ENCODE data around the gene TNRC6C. TPM values are rescaled to one million over a fixed set of nuclear protein-coding genes. Genes with fewer than 3 reads are reported as not detected.

Gene TNRC6C
- total and polyA plus RNA-seq, 2 of the 13 experiments (the other 11 are each of a cell fraction or from before 2014, with no cell fraction given) = 0.66 to 4.9 TPM

DNA sequence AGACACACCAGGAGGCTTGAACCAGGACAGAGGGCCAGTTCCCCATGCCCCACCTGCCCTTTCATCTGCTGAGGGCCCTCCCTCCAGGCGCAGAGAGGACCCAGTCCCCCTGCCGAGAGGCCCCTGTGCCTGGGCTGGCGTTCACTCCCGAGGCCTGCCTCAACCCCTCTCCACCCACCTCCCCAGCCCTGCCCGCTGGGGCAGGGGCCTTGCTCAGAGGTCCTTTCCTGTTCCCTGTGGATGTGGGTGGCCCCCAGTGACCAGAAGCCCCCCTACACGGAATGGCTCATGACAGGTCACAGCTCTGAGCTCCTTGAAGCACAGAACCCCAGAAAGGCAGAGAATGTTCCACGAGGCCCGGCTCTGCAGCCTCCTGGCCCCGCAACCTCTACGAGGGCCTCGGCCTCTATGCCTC is 163.3 kb downstream of the TNRC6C start:
- Histone ChIP-seq H3K9me3 (ENCODE audit: low read length) (no peaks in the 10 kb centered on the region), H3K4me3 (replicated peaks in 1 of 3; ENCODE audit: insufficient read depth in 1 of 3, low read depth in 2 of 3, low read length in 3 of 3) (no peak overlapping the region), H3K27me3 (ENCODE audit: control insufficient read depth in 1 of 2, insufficient read depth in 2 of 2, low read length in 2 of 2) (no peaks in the 10 kb centered on the region), H3K9ac (ENCODE audit: insufficient read depth, low read depth, low read length) (no peak overlapping the region), H3K36me3 (replicated peaks in 1 of 2; ENCODE audit: control insufficient read depth in 1 of 2, insufficient read depth in 2 of 2, low read length in 2 of 2) (peaks cover 44 to 57% of the 10 kb centered on the region in 2 experiments; a peak in 4 of 5 replicates), H3K4me1 (ENCODE audit: insufficient read depth, low read length) (peaks cover 34% of the 10 kb centered on the region), H3K4me2 (ENCODE audit: low read depth, low read length) (no peak overlapping the region), H3K79me2 (ENCODE audit: insufficient read depth, low read length) (peaks cover 9% of the 10 kb centered on the region), H2AFZ (ENCODE audit: low read length) (no peak overlapping the region), H4K20me1 (ENCODE audit: insufficient read depth, low read length) (peaks cover 17% of the 10 kb centered on the region; the same call in 1 of the 2 replicates), H3K27ac (ENCODE audit: extremely low read length, insufficient read depth, low read length) (no peak overlapping the region)
- no peak for ATAC-seq
- FAIRE-seq = no peak
- intact Hi-C loops (cut with micrococcal nuclease; ENCODE audit: unreplicated experiment) (no loop called here), in situ Hi-C loops (cut with HindIII; ENCODE audit: extremely low pct_ligation_motif_present, low pct_unique_long_range_greater_than_20kb) (no loop called here)
- ChIA-PET POLR2A (no interaction called here), CTCF (ENCODE audit: low intra/inter-chr PET ratio, low total read pairs) (no interaction called here)
- BruUV-seq (replicated peaks) = no TSS peak
- no peak for DNase-seq (ENCODE audit: low spot score)
- TF ChIP-seq RBFOX2 (IDR thresholded peaks at IDR 0.05; ENCODE audit: low read depth, low read length) = peak; percentile 36
- no peak for TF ChIP-seq EED (CRISPR knock-in tag; IDR thresholded peaks at IDR 0.05)
- TF ChIP-seq SUZ12 (IDR thresholded peaks at IDR 0.05; ENCODE audit: low read depth, low read length) = no peak
- peak; percentile 51 for TF ChIP-seq AGO2 (optimal IDR thresholded peaks at IDR 0.05; ENCODE audit: low read depth, low read length)
- no peak for TF ChIP-seq ELF4 (CRISPR knock-in tag; IDR thresholded peaks at IDR 0.05; ENCODE audit: borderline replicate concordance)
- no peak for TF ChIP-seq HDAC1 (CRISPR knock-in tag; IDR thresholded peaks at IDR 0.05)
- TF ChIP-seq PHF8 (CRISPR knock-in tag; IDR thresholded peaks at IDR 0.05) = no peak
- no peak for TF ChIP-seq RXRB (CRISPR knock-in tag; IDR thresholded peaks at IDR 0.05; ENCODE audit: borderline replicate concordance)
- no peak for TF ChIP-seq ZNF672 (CRISPR knock-in tag; IDR thresholded peaks at IDR 0.05)
- no peak for TF ChIP-seq PAX8 (CRISPR knock-in tag; IDR thresholded peaks at IDR 0.05; ENCODE audit: borderline replicate concordance)
- TF ChIP-seq, protein P1, sequence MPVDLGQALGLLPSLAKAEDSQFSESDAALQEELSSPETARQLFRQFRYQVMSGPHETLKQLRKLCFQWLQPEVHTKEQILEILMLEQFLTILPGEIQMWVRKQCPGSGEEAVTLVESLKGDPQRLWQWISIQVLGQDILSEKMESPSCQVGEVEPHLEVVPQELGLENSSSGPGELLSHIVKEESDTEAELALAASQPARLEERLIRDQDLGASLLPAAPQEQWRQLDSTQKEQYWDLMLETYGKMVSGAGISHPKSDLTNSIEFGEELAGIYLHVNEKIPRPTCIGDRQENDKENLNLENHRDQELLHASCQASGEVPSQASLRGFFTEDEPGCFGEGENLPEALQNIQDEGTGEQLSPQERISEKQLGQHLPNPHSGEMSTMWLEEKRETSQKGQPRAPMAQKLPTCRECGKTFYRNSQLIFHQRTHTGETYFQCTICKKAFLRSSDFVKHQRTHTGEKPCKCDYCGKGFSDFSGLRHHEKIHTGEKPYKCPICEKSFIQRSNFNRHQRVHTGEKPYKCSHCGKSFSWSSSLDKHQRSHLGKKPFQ (CRISPR knock-in tag; IDR thresholded peaks at IDR 0.05; ENCODE audit: insufficient replicate concordance) = no peak
- peak in 1 of 2 experiments; percentile 13; a peak in 1 of 4 replicates for TF ChIP-seq POLR2A (IDR thresholded peaks at IDR 0.05; ENCODE audit: insufficient read depth in 1 of 2, low read depth in 2 of 2, low read length in 2 of 2)
- 85% methylated on average over 10 of the region's 11 CpGs for WGBS (ENCODE audit: low lambda C conversion rate)
